Peyer's patch (tissue), 4 donors: Measurements from ENCODE around the gene REPS1. TPM values are rescaled to one million over a fixed set of nuclear protein-coding genes. Genes with fewer than 3 reads are reported as not detected.
"Not testable (repeated sequence)": the region's sequence is repeated elsewhere in the genome, so short reads cannot be mapped to it uniquely, and the experiment has no call there.

Experiments
- DNase-seq, 3 donors: peaks; one replicate each; pipeline ENCODE4 v3.0.0-alpha.2; 2017 to 2019
- H3K27ac ChIP-seq, 4 donors: fragments of 200-600 bp; sonication (generic); one replicate each; pipeline ENCODE4 v1.5.1; 2016 to 2019
- H3K27me3 ChIP-seq, 2 donors: fragments of 200-600 bp; sonication (generic); one replicate each; pipeline ENCODE4 v1.5.1; 2019
- H3K36me3 ChIP-seq, 3 donors: fragments of 200-600 bp; sonication (generic); one replicate each; pipeline ENCODE4 v1.5.1; 2016 to 2019
- H3K4me1 ChIP-seq, 4 donors: fragments of 200-600 bp; sonication (generic); one replicate each; pipeline ENCODE4 v1.5.1; 2016 to 2019
- H3K4me3 ChIP-seq, 4 donors: fragments of 200-600 bp; sonication (generic); 1 replicate in 3 of 4; 2 replicates in 1 of 4; pipeline ENCODE4 v1.5.1; 2016 to 2019; ENCODE audit warnings: mild to moderate bottlenecking in 1 of 4
- H3K9me3 ChIP-seq, 4 donors: fragments of 200-600 bp; sonication (generic); one replicate each; pipeline ENCODE4 v1.5.1; 2016 to 2019; ENCODE audit warnings: mild to moderate bottlenecking in 1 of 4
- CTCF ChIP-seq, 6 experiments: fragments of 450-650 bp in 4 of 6; fragments of 200-600 bp in 2 of 6; sonication (generic) in 1 of 6; IDR thresholded peaks; one replicate each; pipeline ENCODE4 v1.5.1; 2017 to 2019; ENCODE audit warnings: antibody characterized with exemption in 6 of 6, mild to moderate bottlenecking in 3 of 6, moderate library complexity in 1 of 6
- POLR2A ChIP-seq, 2 donors: fragments of 450-650 bp; IDR thresholded peaks; one replicate each; pipeline ENCODE4 v1.5.1; 2017; ENCODE audit warnings: antibody characterized with exemption in 2 of 2, mild to moderate bottlenecking in 2 of 2, moderate library complexity in 2 of 2
- total RNA-seq, 4 donors: library from RNA; depleted of rRNA; stranded (reverse); fragments of >200 nt; gene quantifications; one replicate each; pipeline ENCODE4 v1.1.0, GENCODE V29; 2016

Gene REPS1
- total RNA-seq, 4 donors from 2014 or later = 26.8 to 90.4 (median 61.5) TPM

- H3K36me3 ChIP-seq = no peaks in the 10 kb centered on the region
- no peaks in the 10 kb centered on the region for H3K9me3 ChIP-seq
- no peaks in the 10 kb centered on the region for H3K4me1 ChIP-seq
- no peaks in the 10 kb centered on the region for H3K27me3 ChIP-seq
- TF ChIP-seq CTCF (IDR thresholded peaks at IDR 0.05) = no peak
- TF ChIP-seq POLR2A (IDR thresholded peaks at IDR 0.05) = no peak
- no peak overlapping the region for H3K4me3 ChIP-seq
- DNase-seq = no peak
- H3K27ac ChIP-seq = no peak overlapping the region
Observed at GRCh38 chr6:138999949-139000725, 12.1 kb upstream of the REPS1 start.

GRCh38 chr6:138997136-138997535, 9.1 kb upstream of the REPS1 start:
- no peaks in the 10 kb centered on the region for H3K9me3 ChIP-seq
- no peak for DNase-seq

GRCh38 chr6:138996524-138996923, 8.5 kb upstream of the REPS1 start:
- H3K36me3 ChIP-seq = no peaks in the 10 kb centered on the region
- no peaks in the 10 kb centered on the region for H3K9me3 ChIP-seq
- H3K27me3 ChIP-seq = no peaks in the 10 kb centered on the region
- TF ChIP-seq POLR2A (IDR thresholded peaks at IDR 0.05) (no peak), CTCF (IDR thresholded peaks at IDR 0.05) (no peak)
- no peak for DNase-seq
- H3K4me1 ChIP-seq = peaks cover 0 to 9% (median 0%) of the 10 kb centered on the region in 4 donors
- no peak overlapping the region for H3K4me3 ChIP-seq
- H3K27ac ChIP-seq = no peak overlapping the region

More at GRCh38 chr6:138997136-138997535, 9.1 kb upstream of the REPS1 start:
- Histone ChIP-seq H3K4me1 (peaks cover 0 to 9% (median 0%) of the 10 kb centered on the region in 4 donors), H3K27ac (no peak overlapping the region), H3K4me3 (no peak overlapping the region), H3K27me3 (no peaks in the 10 kb centered on the region), H3K36me3 (no peaks in the 10 kb centered on the region)
- TF ChIP-seq CTCF (IDR thresholded peaks at IDR 0.05) (no peak), POLR2A (IDR thresholded peaks at IDR 0.05) (no peak)

- H3K4me3 ChIP-seq, H3K36me3 ChIP-seq, H3K9me3 ChIP-seq, DNase-seq, H3K27me3 ChIP-seq, H3K27ac ChIP-seq: not testable (repeated sequence)
- H3K4me1 ChIP-seq = peaks cover 0 to 21% (median 0%) of the 10 kb centered on the region in 4 donors
Observed at GRCh38 chr6:138993410-138993809, 5.4 kb upstream of the REPS1 start.

- not testable (repeated sequence) for H3K9me3 ChIP-seq, DNase-seq, H3K27ac ChIP-seq, H3K36me3 ChIP-seq, H3K4me3 ChIP-seq, H3K27me3 ChIP-seq
- H3K4me1 ChIP-seq = peaks cover 0 to 22% (median 0%) of the 10 kb centered on the region in 4 donors
Observed at GRCh38 chr6:138992965-138993364, 4.9 kb upstream of the REPS1 start.

- TF ChIP-seq CTCF (IDR thresholded peaks at IDR 0.05) (no peak), POLR2A (IDR thresholded peaks at IDR 0.05) (no peak)
- H3K36me3 ChIP-seq = no peaks in the 10 kb centered on the region
- DNase-seq = no peak
Observed at GRCh38 chr6:138991206-138991605, 3.2 kb upstream of the REPS1 start.

More at GRCh38 chr6:138991206-138991605, 3.2 kb upstream of the REPS1 start:
- H3K27me3 ChIP-seq = no peaks in the 10 kb centered on the region
- H3K27ac ChIP-seq = no peak overlapping the region
- no peaks in the 10 kb centered on the region for H3K9me3 ChIP-seq
- H3K4me3 ChIP-seq = no peak overlapping the region
- H3K4me1 ChIP-seq = peaks cover 0 to 22% (median 6%) of the 10 kb centered on the region in 4 donors
